ENCODE measurements around the gene ARF1.

DNA sequence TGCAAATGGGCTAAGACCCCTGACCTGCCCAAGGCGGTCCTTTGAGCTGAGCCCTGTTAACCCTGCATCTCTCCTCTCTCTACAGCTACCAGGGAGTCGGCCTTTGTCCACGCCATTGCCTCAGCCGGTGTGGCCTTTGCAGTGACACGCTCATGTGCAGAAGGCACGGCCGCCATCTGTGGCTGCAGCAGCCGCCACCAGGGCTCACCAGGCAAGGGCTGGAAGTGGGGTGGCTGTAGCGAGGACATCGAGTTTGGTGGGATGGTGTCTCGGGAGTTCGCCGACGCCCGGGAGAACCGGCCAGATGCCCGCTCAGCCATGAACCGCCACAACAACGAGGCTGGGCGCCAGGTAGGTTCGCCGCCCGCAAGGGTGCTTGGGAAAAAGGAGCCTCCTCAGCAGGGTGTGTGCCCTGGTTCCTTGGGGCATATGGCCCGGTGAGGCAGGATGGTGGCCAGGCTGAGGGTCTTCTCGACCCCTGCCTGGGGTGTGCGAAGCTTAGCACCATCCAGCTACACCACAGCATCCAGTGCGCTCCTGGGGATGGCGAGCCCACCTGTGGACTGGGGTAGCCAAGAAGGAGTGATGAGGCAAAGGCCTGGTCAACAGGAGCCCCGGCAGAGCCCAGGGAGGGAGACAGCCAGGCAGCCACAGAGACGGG lies 31.8 kb upstream of the ARF1 start:
- TF ChIP-seq CTCF (tag by site-specific recombination; IDR thresholded peaks at IDR 0.05) (no peak), BCL11A (tag by site-specific recombination; IDR thresholded peaks at IDR 0.05; ENCODE audit: low read depth) (no peak), ZNF571 (tag by site-specific recombination; IDR thresholded peaks at IDR 0.05) (no peak), MEIS1 (CRISPR knock-in tag; IDR thresholded peaks at IDR 0.05; ENCODE audit: borderline replicate concordance) (no peak), ZSCAN5A (tag by site-specific recombination; IDR thresholded peaks at IDR 0.05) (no peak), REST (tag by site-specific recombination; IDR thresholded peaks at IDR 0.05) (no peak), SP2 (tag by site-specific recombination; IDR thresholded peaks at IDR 0.05) (no peak), ZNF175 (tag by site-specific recombination; IDR thresholded peaks at IDR 0.05) (no peak), ZNF10 (tag by site-specific recombination; IDR thresholded peaks at IDR 0.05) (no peak), YY1 (tag by site-specific recombination; IDR thresholded peaks at IDR 0.05) (no peak), PRDM1 (tag by site-specific recombination; IDR thresholded peaks at IDR 0.05) (no peak), ZNF626 (tag by site-specific recombination; IDR thresholded peaks at IDR 0.05) (no peak)

Measured in HEK293 (cell line).